Measurements from ENCODE around the gene KIF26A. TPM values are rescaled to one million over a fixed set of nuclear protein-coding genes. Genes with fewer than 3 reads are reported as not detected.

KIF26A gene
- total and polyA plus RNA-seq, 2 donors (not counting 1 experiment from before 2014, with no cell fraction given), result 0.15 TPM; not detected in 1

- no peak overlapping the region for H3K4me3 ChIP-seq (ENCODE audit: control extremely low read depth in 1 of 5, extremely low read depth in 1 of 5, insufficient read depth in 1 of 5, low read depth in 2 of 5, low read length in 4 of 5)
- CTCF ChIA-PET, result no interaction called here
- H3K27ac Mint-ChIP-seq, result no peak overlapping the region
- H3K4me3 Mint-ChIP-seq, result no peak overlapping the region
- intact Hi-C loops (cut with micrococcal nuclease), result no loop called here
- H3K27me3 Mint-ChIP-seq, result no peaks in the 10 kb centered on the region
- TF ChIP-seq CTCF (IDR thresholded peaks at IDR 0.05) (no peak), EZH2 (IDR thresholded peaks at IDR 0.05; ENCODE audit: borderline replicate concordance, insufficient read depth, low read depth, low read length, poor library complexity, severe bottlenecking) (no peak)
- no peaks in the 10 kb centered on the region for H4K20me1 ChIP-seq (ENCODE audit: control insufficient read depth, insufficient read depth, low read length, poor library complexity, severe bottlenecking)
- H3K79me2 ChIP-seq (ENCODE audit: control insufficient read depth, insufficient read depth, low read length), result no peaks in the 10 kb centered on the region
- no peak overlapping the region for H3K27ac ChIP-seq (ENCODE audit: low read length in 2 of 2)
- H3K9me3 ChIP-seq (ENCODE audit: control extremely low read depth in 1 of 3, control insufficient read depth in 2 of 3, insufficient read depth in 1 of 3, low read length in 2 of 3), result no peaks in the 10 kb centered on the region
- H3K4me2 ChIP-seq (replicated peaks; ENCODE audit: low read depth, low read length, poor library complexity, severe bottlenecking), result no peak overlapping the region
- no peaks in the 10 kb centered on the region for H3K9me3 Mint-ChIP-seq (ENCODE audit: insufficient read depth)
- H3K27me3 ChIP-seq (replicated peaks in 1 of 4; ENCODE audit: control extremely low read depth in 1 of 4, control insufficient read depth in 3 of 4, insufficient read depth in 4 of 4, low read length in 3 of 4), result no peaks in the 10 kb centered on the region
- H3K4me1 ChIP-seq (ENCODE audit: control insufficient read depth in 2 of 2, insufficient read depth in 2 of 2, low read length in 2 of 2), result no peaks in the 10 kb centered on the region
- ATAC-seq (ENCODE audit: low read depth), result no peak
- WGBS (ENCODE audit: insufficient coverage), result 93% methylated on average over 25 of the region's 25 CpGs
- no peak for DNase-seq
- H3K36me3 ChIP-seq (replicated peaks in 1 of 2; ENCODE audit: control extremely low read depth in 1 of 2, control insufficient read depth in 1 of 2, extremely low read depth in 1 of 2, insufficient read depth in 2 of 2, low read length in 1 of 2), result no peaks in the 10 kb centered on the region
- H2AFZ ChIP-seq (ENCODE audit: insufficient read depth, low read depth, low read length, poor library complexity, severe bottlenecking), result no peak overlapping the region
- POLR2A ChIA-PET, result no interaction called here
- no peaks in the 10 kb centered on the region for H3K4me1 Mint-ChIP-seq
- H3K9ac ChIP-seq (ENCODE audit: low read length), result no peak overlapping the region
Measured at GRCh38 chr14:104176611-104177010, 38.2 kb downstream of the KIF26A start.

GRCh38 chr14:104177411-104177810 lies 39.0 kb downstream of the KIF26A start:
- no peak overlapping the region for H2AFZ ChIP-seq (ENCODE audit: insufficient read depth, low read depth, low read length, poor library complexity, severe bottlenecking)
- H3K27ac Mint-ChIP-seq, result no peak overlapping the region
- 98% methylated on average over 32 of the region's 38 CpGs for WGBS (ENCODE audit: insufficient coverage)

More at GRCh38 chr14:104177411-104177810, 39.0 kb downstream of the KIF26A start:
- no peaks in the 10 kb centered on the region for H3K4me1 ChIP-seq (ENCODE audit: control insufficient read depth in 2 of 2, insufficient read depth in 2 of 2, low read length in 2 of 2)
- no peak overlapping the region for H3K4me3 ChIP-seq (ENCODE audit: control extremely low read depth in 1 of 5, extremely low read depth in 1 of 5, insufficient read depth in 1 of 5, low read depth in 2 of 5, low read length in 4 of 5)
- Mint-ChIP-seq H3K4me3 (no peak overlapping the region), H3K4me1 (no peaks in the 10 kb centered on the region), H3K9me3 (ENCODE audit: insufficient read depth) (no peaks in the 10 kb centered on the region), H3K27me3 (no peaks in the 10 kb centered on the region)
- H3K9me3 ChIP-seq (ENCODE audit: control extremely low read depth in 1 of 3, control insufficient read depth in 2 of 3, insufficient read depth in 1 of 3, low read length in 2 of 3), result no peaks in the 10 kb centered on the region
- no peak for ATAC-seq (ENCODE audit: low read depth)
- no peaks in the 10 kb centered on the region for H4K20me1 ChIP-seq (ENCODE audit: control insufficient read depth, insufficient read depth, low read length, poor library complexity, severe bottlenecking)
- no peak for TF ChIP-seq CTCF (IDR thresholded peaks at IDR 0.05)
- no peak for TF ChIP-seq EZH2 (IDR thresholded peaks at IDR 0.05; ENCODE audit: borderline replicate concordance, insufficient read depth, low read depth, low read length, poor library complexity, severe bottlenecking)
- DNase-seq, result no peak
- ChIA-PET CTCF (no interaction called here), POLR2A (no interaction called here)
- H3K9ac ChIP-seq (ENCODE audit: low read length), result no peak overlapping the region
- intact Hi-C loops (cut with micrococcal nuclease), result no loop called here
- no peaks in the 10 kb centered on the region for H3K36me3 ChIP-seq (replicated peaks in 1 of 2; ENCODE audit: control extremely low read depth in 1 of 2, control insufficient read depth in 1 of 2, extremely low read depth in 1 of 2, insufficient read depth in 2 of 2, low read length in 1 of 2)
- no peak overlapping the region for H3K27ac ChIP-seq (ENCODE audit: low read length in 2 of 2)
- no peak overlapping the region for H3K4me2 ChIP-seq (replicated peaks; ENCODE audit: low read depth, low read length, poor library complexity, severe bottlenecking)
- H3K79me2 ChIP-seq (ENCODE audit: control insufficient read depth, insufficient read depth, low read length), result no peaks in the 10 kb centered on the region
- no peaks in the 10 kb centered on the region for H3K27me3 ChIP-seq (replicated peaks in 1 of 4; ENCODE audit: control extremely low read depth in 1 of 4, control insufficient read depth in 3 of 4, insufficient read depth in 4 of 4, low read length in 3 of 4)
